Mucosa of gallbladder (tissue), 1 donor: ENCODE measurements around the gene SLC18B1. TPM values are rescaled to one million over a fixed set of nuclear protein-coding genes. Genes with fewer than 3 reads are reported as not detected.

Experiments used
- DNase-seq: peaks from one replicate; pipeline ENCODE4 v3.0.0-alpha.2; 2020; ENCODE audit warnings: low spot score
- total RNA-seq: library from RNA; stranded (reverse); gene quantifications from one replicate; pipeline ENCODE4 v1.2.1, GENCODE V29; 2021
- donor health status: DM: no; HTN: no; CAD: no.

SLC18B1 gene
- total RNA-seq, result 13.3 TPM

- DNase-seq, result peak; percentile 41
Measured at GRCh38 chr6:132797951-132798868, at the start of gene SLC18B1. SLC18B1 (minus strand) TSS chr6:132798637; CDS start chr6:132798456, 181 bp downstream.

- DNase-seq, result no peak
Measured at GRCh38 chr6:132843316-132844035, 45.0 kb upstream of the SLC18B1 start.

- DNase-seq, result no peak
Measured at GRCh38 chr6:132841966-132842365, 43.5 kb upstream of the SLC18B1 start.

GRCh38 chr6:132832891-132833290 is 34.5 kb upstream of the SLC18B1 start:
- DNase-seq, result no peak

GRCh38 chr6:132830334-132830751 is 31.9 kb upstream of the SLC18B1 start:
- no peak for DNase-seq

- no peak for DNase-seq
Measured at GRCh38 chr6:132820629-132821381, 22.4 kb upstream of the SLC18B1 start.

- DNase-seq, result no peak
Measured at GRCh38 chr6:132819405-132820161, 21.1 kb upstream of the SLC18B1 start.

GRCh38 chr6:132818404-132819359 is 20.2 kb upstream of the SLC18B1 start:
- DNase-seq, result no peak

GRCh38 chr6:132817554-132818403 is 19.3 kb upstream of the SLC18B1 start:
- DNase-seq, result no peak

- no peak for DNase-seq
Measured at GRCh38 chr6:132816660-132817059, 18.2 kb upstream of the SLC18B1 start.

GRCh38 chr6:132814716-132815570 is 16.5 kb upstream of the SLC18B1 start:
- DNase-seq, result no peak

- DNase-seq, result peak; percentile 34
Measured at GRCh38 chr6:132813173-132813856, 14.9 kb upstream of the SLC18B1 start.

GRCh38 chr6:132812756-132813172 is 14.3 kb upstream of the SLC18B1 start:
- DNase-seq, result no peak

GRCh38 chr6:132812255-132812732 is 13.9 kb upstream of the SLC18B1 start:
- no peak for DNase-seq

- DNase-seq, result no peak
Measured at GRCh38 chr6:132811276-132811675, 12.8 kb upstream of the SLC18B1 start.

- no peak for DNase-seq
Measured at GRCh38 chr6:132805548-132805947, 7.1 kb upstream of the SLC18B1 start.

- no peak for DNase-seq
Measured at GRCh38 chr6:132804251-132804650, 5.8 kb upstream of the SLC18B1 start.
